ENCODE data around the gene SF3A2.

GRCh38 chr19:2269244-2270156 lies 32.9 kb downstream of the SF3A2 start:
- TF ChIP-seq POLR2A (IDR thresholded peaks at IDR 0.05) (peak; percentile 100), CTCF (IDR thresholded peaks at IDR 0.05) (peak in 2 of 3 experiments; percentile 47 to 71)
